Stimulated activated CD4-positive, alpha-beta T cell treated with anti-CD3 and anti-CD28 coated beads, Interleukin-12 subunit alpha, Interleukin-12 subunit beta, amount 100 ng/mL, for 4 hours (primary cell): Measurements from ENCODE around the gene FLT1.

Experiments
- DNase-seq: peaks from one replicate; pipeline ENCODE4 v3.0.0-alpha.2; 2020

The FLT1 gene

DNA sequence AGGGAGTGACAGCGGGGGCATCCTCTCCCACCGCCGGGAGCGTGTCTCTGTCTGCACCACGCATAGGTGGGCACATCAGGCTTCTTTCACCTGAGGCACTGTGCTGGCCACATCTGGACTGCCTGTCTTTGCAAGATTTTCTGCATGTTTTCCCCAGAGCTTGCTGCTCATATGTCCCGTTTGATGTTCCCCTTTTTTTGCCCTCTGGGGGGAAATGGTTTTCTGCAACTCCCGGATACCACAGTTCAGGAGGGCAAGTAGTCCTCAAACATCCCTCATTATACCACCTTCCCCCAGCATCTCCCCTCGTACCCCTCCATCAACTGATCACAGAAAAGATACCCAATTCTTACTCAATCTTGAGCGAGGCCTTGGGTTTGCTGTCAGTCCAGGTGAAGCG, 188.6 kb downstream of the FLT1 start:
- DNase-seq: no peak

- DNase-seq: no peak
Measured at GRCh38 chr13:28301839-28302238, 193.1 kb downstream of the FLT1 start.

DNA sequence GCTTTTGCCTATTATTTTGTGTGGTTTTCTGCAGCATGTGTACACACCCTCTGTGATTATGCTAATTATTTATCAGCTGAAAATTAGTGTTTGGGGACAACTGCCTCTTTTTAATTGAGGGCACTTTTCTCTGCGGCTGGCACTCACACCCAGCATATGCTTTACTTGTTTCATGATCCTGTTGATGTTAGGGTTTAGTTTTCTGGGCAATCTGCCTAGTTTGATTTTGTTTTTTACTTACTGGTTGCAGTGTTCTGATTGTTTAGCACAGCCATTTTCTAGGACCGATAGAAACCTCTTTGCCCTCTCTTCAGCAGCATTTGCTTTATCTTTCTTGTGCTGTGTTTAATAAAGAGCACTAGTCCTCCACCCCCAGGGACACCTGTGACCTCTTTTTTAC, 195.0 kb downstream of the FLT1 start:
- DNase-seq: no peak

DNA sequence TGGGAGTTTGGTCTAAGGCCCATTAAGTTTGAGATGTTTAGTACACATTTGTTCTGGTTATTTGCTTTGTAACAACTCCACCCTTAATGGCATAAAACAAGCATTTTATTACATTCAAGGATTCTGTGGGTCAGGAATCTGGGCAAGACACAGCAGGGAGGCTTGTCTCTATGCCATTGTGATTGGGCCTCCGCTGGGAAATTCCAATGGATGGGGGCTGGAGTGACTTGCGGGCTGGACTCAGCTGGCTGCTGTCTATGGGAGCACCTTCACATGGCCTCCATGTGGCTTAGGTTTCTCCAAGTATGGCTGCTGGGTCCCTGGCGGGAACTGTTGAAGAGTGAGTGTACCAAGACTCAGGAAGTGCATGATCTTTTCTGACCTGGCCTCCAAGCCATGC, 197.6 kb downstream of the FLT1 start:
- DNase-seq: no peak

GRCh38 chr13:28286263-28286662, 208.7 kb downstream of the FLT1 start:
- no peak for DNase-seq

GRCh38 chr13:28283600-28283999, 211.3 kb downstream of the FLT1 start:
- DNase-seq: no peak

- no peak for DNase-seq
Measured at GRCh38 chr13:28282451-28282850, 212.5 kb downstream of the FLT1 start.

- no peak for DNase-seq
Measured at GRCh38 chr13:28273919-28274318, 221.0 kb downstream of the FLT1 start.

GRCh38 chr13:28271056-28271840, 223.7 kb downstream of the FLT1 start:
- DNase-seq: no peak

- DNase-seq: no peak
Measured at GRCh38 chr13:28268800-28269223, 226.1 kb downstream of the FLT1 start.

GRCh38 chr13:28267497-28267896, 227.4 kb downstream of the FLT1 start:
- no peak for DNase-seq

DNA sequence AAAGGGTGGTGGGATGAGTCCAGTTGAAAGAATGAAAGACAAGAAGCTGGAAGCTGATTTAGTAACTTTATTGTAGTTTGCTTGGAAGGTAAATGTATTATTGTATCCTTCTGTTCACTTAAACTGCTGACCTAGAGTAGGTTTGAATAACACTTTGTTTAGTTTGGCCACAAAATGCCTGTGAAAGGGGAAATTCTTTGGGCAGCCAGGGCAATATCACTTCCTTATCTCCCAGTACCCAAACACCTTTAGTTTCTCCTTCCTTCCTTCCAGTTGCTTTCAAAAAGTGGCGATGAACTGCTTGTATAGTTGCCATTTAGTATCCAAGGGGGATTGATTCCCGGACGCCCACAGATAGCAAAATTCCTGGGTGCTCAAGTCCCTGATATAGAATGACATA, 236.5 kb downstream of the FLT1 start:
- no peak for DNase-seq

DNA sequence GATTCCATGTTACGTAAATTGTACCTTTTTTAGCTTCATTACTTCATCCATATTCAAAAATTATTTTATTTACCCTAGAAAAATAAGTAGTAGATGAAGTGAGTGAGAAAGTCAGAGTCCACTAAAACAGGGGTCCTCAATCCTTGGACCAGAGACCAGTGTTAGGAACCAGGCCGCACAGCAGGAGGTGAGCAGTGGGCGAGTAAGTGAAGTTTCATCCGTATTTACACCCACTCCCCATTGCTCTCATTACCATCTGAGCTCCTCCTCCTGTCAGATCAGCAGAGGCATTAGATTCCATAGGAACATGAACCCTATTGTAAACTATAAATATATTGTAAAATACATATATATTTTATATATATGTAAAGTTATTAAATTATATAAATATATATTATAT, 237.6 kb downstream of the FLT1 start:
- DNase-seq: no peak

- DNase-seq: no peak
Measured at GRCh38 chr13:28252547-28252946, 242.4 kb downstream of the FLT1 start.

- no peak for DNase-seq
Measured at GRCh38 chr13:28251466-28251865, 243.5 kb downstream of the FLT1 start.

- DNase-seq: no peak
Measured at GRCh38 chr13:28250542-28250941, 244.4 kb downstream of the FLT1 start.
